Panc1 (cell line): ENCODE results near the gene CER1.

Source experiments
- CTCF ChIP-seq: fragments of 450-650 bp; IDR thresholded peaks from 2 replicates; pipeline ENCODE4 v1.5.1; 2017; ENCODE audit warnings: mild to moderate bottlenecking
- POLR2AphosphoS5 ChIP-seq: IDR thresholded peaks from 2 replicates; pipeline ENCODE4 v1.6.1; 2012; ENCODE audit warnings: mild to moderate bottlenecking, low read depth, low read length, moderate library complexity

DNA sequence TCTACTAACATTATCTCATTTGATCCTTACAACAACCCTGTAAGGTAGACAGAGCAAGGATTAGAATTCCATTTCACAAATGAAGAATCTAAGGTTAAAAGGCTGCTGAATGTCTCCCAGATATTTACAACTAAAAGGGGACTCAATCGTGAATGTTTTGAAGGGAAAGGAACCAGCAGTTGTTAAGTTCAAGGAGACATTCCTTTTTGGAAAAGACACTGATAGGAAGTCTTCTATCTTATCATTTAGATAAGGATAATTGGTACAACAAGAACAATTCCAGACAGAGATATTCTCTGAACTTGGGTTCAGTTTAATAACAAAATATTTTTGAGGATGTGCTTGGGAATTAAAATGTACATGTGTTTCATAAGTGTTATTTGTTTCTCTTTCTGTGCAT is 37.5 kb upstream of the CER1 start:
- no peak for TF ChIP-seq CTCF
- no peak for TF ChIP-seq POLR2AphosphoS5
